ENCODE measurements around the gene KRABD2. TPM values are rescaled to one million over a fixed set of nuclear protein-coding genes. Genes with fewer than 3 reads are reported as not detected.

KRABD2 gene

GRCh38 chr17:8332688-8333087 lies 43.8 kb downstream of the KRABD2 start:
- Histone ChIP-seq H3K4me1 (ENCODE audit: insufficient read depth) (no peaks in the 10 kb centered on the region), H3K36me3 (no peaks in the 10 kb centered on the region), H3K4me3 (no peak overlapping the region), H3K27ac (no peak overlapping the region), H3K9me3 (no peaks in the 10 kb centered on the region), H3K27me3 (no peaks in the 10 kb centered on the region)
- intact Hi-C loops (cut with DNase I), result no loop called here
- no peak for TF ChIP-seq EP300 (IDR thresholded peaks at IDR 0.05)
- no peak for TF ChIP-seq POLR2A (IDR thresholded peaks at IDR 0.05)
- no peak for TF ChIP-seq CTCF (IDR thresholded peaks at IDR 0.05)
- 48 to 57% (median 55%) methylated on average over 5 of the region's 5 CpGs for WGBS, 3 donors
- DNase-seq, result no peak

DNA sequence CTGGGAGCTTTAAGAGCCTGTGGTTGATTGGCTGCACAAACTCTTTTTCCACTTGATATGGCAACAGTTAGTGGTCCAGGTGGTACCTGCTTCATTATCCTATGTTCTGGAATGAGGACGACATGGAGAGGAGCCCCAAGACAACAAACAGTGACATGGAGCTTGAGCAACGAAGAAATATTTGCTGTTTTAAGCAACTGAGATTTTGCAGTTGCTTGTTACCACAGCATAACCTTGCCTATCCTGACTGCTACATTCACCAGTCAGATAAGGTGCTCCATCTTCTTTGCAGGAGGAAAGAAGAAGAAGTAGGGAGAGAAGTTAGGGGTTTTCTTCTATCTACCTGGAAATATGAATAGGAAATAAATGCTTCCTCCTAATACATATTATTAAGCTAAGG lies 44.4 kb downstream of the KRABD2 start:
- Histone ChIP-seq H3K4me3 (no peak overlapping the region), H3K9me3 (no peaks in the 10 kb centered on the region), H3K4me1 (ENCODE audit: insufficient read depth) (peaks cover 3% of the 10 kb centered on the region), H3K27ac (no peak overlapping the region), H3K27me3 (no peaks in the 10 kb centered on the region), H3K36me3 (no peaks in the 10 kb centered on the region)
- no peak for TF ChIP-seq EP300 (IDR thresholded peaks at IDR 0.05)
- TF ChIP-seq CTCF (IDR thresholded peaks at IDR 0.05), result no peak
- TF ChIP-seq POLR2A (IDR thresholded peaks at IDR 0.05), result no peak
- no peak for DNase-seq
- 77 to 85% (median 78%) methylated on average over 2 of the region's 2 CpGs for WGBS, 3 donors
- intact Hi-C loops (cut with DNase I), result no loop called here

DNA sequence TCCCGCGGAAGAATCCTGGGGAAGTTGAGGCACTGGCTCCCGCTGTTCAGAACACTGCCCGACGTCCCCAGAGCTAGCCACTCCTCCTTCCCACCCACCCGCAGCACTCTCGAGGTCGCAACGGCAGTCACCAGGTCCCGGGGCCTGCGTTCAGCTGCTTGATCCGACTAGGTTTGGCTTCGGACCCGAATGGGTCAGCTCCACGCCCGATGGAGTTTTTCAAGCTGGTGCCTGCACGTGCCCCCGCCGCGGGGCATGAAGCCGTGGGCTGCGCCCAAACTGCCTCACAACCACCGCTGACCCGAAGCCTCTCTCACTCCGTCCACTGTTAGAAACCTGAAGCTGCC lies 49.2 kb downstream of the KRABD2 start:
- peaks cover 7% of the 10 kb centered on the region for H3K4me1 ChIP-seq (ENCODE audit: insufficient read depth)
- peak in 2 of 5 donors; percentile 31 to 50 for DNase-seq
- no peaks in the 10 kb centered on the region for H3K27me3 ChIP-seq
- no peaks in the 10 kb centered on the region for H3K9me3 ChIP-seq
- H3K27ac ChIP-seq, result peak overlapping the region in 1 of 2 donors; percentile 30
- intact Hi-C loops (cut with DNase I), result no loop called here
- H3K4me3 ChIP-seq, result peak overlapping the region; percentile 41
- WGBS, 3 donors, result 4 to 9% (median 4%) methylated on average over 25 of the region's 25 CpGs
- no peak for TF ChIP-seq EP300 (IDR thresholded peaks at IDR 0.05)
- no peak for TF ChIP-seq POLR2A (IDR thresholded peaks at IDR 0.05)
- TF ChIP-seq CTCF (IDR thresholded peaks at IDR 0.05), result no peak
- no peaks in the 10 kb centered on the region for H3K36me3 ChIP-seq

Small RNA genes within 50 kb of the gene (small RNA-seq; reads per million reads assigned to genes)
- gene RF00265, result not detected

Other genes starting within 250 kb of the KRABD2 start
- 100 to 1,000 TPM in 6 of 7 donors, 10 to 100 TPM in 1; 74.9 to 394 (median 165) TPM for gene PER1, start 224.3 kb downstream of the KRABD2 start, total RNA-seq
- 100 to 1,000 TPM in 1 of 2 donors, 10 to 100 TPM in 1; 12.8 to 164 TPM for gene PER1, start 224.3 kb downstream of the KRABD2 start, polyA plus RNA-seq
- gene VAMP2, start 213.8 kb downstream of the KRABD2 start, total RNA-seq, result 100 to 1,000 TPM in 4 of 7 donors, 10 to 100 TPM in 3; 35.5 to 147 (median 118) TPM
- gene VAMP2, start 213.8 kb downstream of the KRABD2 start, polyA plus RNA-seq, result 100 to 1,000 TPM in 1 of 2 donors, 10 to 100 TPM in 1; 99.2 to 233 TPM
- gene TMEM107, start 200.3 kb downstream of the KRABD2 start, total RNA-seq, result 10 to 100 TPM in 5 of 7 donors, 1 to 10 TPM in 2; 7.5 to 57.6 (median 16.1) TPM
- gene TMEM107, start 200.3 kb downstream of the KRABD2 start, polyA plus RNA-seq, result 10 to 100 TPM in 1 of 2 donors, 1 to 10 TPM in 1; 8.2 to 10.3 TPM
- 1 to 10 TPM; 5.5 to 7.2 (median 6.7) TPM for gene BORCS6, start 186.5 kb downstream of the KRABD2 start, total RNA-seq
- gene BORCS6, start 186.5 kb downstream of the KRABD2 start, polyA plus RNA-seq, result 1 to 10 TPM; 1.3 to 7.2 TPM
- 1 to 10 TPM in 2 of 7 donors, under 1 TPM in 2, not detected in 3; 0.80 to 1.7 (median 1.1) TPM for gene AURKB, start 166.1 kb downstream of the KRABD2 start, total RNA-seq
- 1 to 10 TPM in 1 of 2 donors, under 1 TPM in 1; 0.68 to 1.5 TPM for gene AURKB, start 166.1 kb downstream of the KRABD2 start, polyA plus RNA-seq
- gene CTC1, start 128.6 kb downstream of the KRABD2 start, total RNA-seq, result 10 to 100 TPM; 28.3 to 60.0 (median 48.7) TPM
- 10 to 100 TPM; 18.4 to 33.4 TPM for gene CTC1, start 128.6 kb downstream of the KRABD2 start, polyA plus RNA-seq
- 10 to 100 TPM in 6 of 7 donors, 1 to 10 TPM in 1; 6.6 to 69.9 (median 35.3) TPM for gene PFAS, start 127.4 kb downstream of the KRABD2 start, total RNA-seq
- 10 to 100 TPM in 1 of 2 donors, 1 to 10 TPM in 1; 8.4 to 11.0 TPM for gene PFAS, start 127.4 kb downstream of the KRABD2 start, polyA plus RNA-seq
- 10 to 100 TPM; 14.5 to 37.8 (median 28.0) TPM for gene RANGRF, start 88.0 kb downstream of the KRABD2 start, total RNA-seq
- 10 to 100 TPM; 30.1 to 48.3 TPM for gene RANGRF, start 88.0 kb downstream of the KRABD2 start, polyA plus RNA-seq
- gene SLC25A35, start 81.3 kb downstream of the KRABD2 start, total RNA-seq, result 1 to 10 TPM in 6 of 7 donors, under 1 TPM in 1; 0.72 to 6.4 (median 1.8) TPM
- gene SLC25A35, start 81.3 kb downstream of the KRABD2 start, polyA plus RNA-seq, result 1 to 10 TPM; 2.5 to 3.6 TPM
- gene ARHGEF15, start 66.5 kb downstream of the KRABD2 start, total RNA-seq, result 10 to 100 TPM in 1 of 7 donors, 1 to 10 TPM in 6; 1.7 to 11.3 (median 3.6) TPM
- 1 to 10 TPM; 4.9 to 9.8 TPM for gene ARHGEF15, start 66.5 kb downstream of the KRABD2 start, polyA plus RNA-seq
- not detected for gene ODF4, start 36.9 kb downstream of the KRABD2 start, total RNA-seq
- gene ODF4, start 36.9 kb downstream of the KRABD2 start, polyA plus RNA-seq, result not detected
- gene RPL26, start 6.5 kb upstream of the KRABD2 start, total RNA-seq, result over 10,000 TPM in 1 of 7 donors, 1,000 to 10,000 TPM in 6; 2,824 to 11,226 (median 3,297) TPM
- 1,000 to 10,000 TPM; 5,564 to 8,248 TPM for gene RPL26, start 6.5 kb upstream of the KRABD2 start, polyA plus RNA-seq
- not detected for gene RNF222, start 21.1 kb upstream of the KRABD2 start, total RNA-seq
- gene RNF222, start 21.1 kb upstream of the KRABD2 start, polyA plus RNA-seq, result not detected
- 10 to 100 TPM; 57.1 to 86.5 (median 63.2) TPM for gene NDEL1, start 59.2 kb upstream of the KRABD2 start, total RNA-seq
- 10 to 100 TPM; 36.7 to 71.3 TPM for gene NDEL1, start 59.2 kb upstream of the KRABD2 start, polyA plus RNA-seq

All from ovary (tissue), 9 donors.